IPS-18c (cell line): ENCODE data around the gene UST.

Experiments
- H3K4me3 ChIP-seq: 2 replicates; pipeline ENCODE4 v1.7.0; 2013; ENCODE audit warnings: low read depth, mild to moderate bottlenecking, low read length, moderate library complexity; ENCODE audit not compliant: insufficient read depth
- H3K9me3 ChIP-seq: one replicate; pipeline ENCODE4 v1.6.1; 2013; ENCODE audit warnings: mild to moderate bottlenecking, low read length, moderate library complexity; ENCODE audit not compliant: control insufficient read depth, insufficient read depth

The UST gene

GRCh38 chr6:148814082-148814790 is 67.4 kb downstream of the UST start:
- no peak overlapping the region for H3K4me3 ChIP-seq
- H3K9me3 ChIP-seq: peaks cover 2% of the 10 kb centered on the region

- Histone ChIP-seq H3K4me3 (no peak overlapping the region), H3K9me3 (peaks cover 2% of the 10 kb centered on the region)
Measured at GRCh38 chr6:148814869-148815268, 68.0 kb downstream of the UST start.

- H3K9me3 ChIP-seq: peaks cover 2% of the 10 kb centered on the region
- no peak overlapping the region for H3K4me3 ChIP-seq
Measured at GRCh38 chr6:148816117-148816516, 69.3 kb downstream of the UST start.

- Histone ChIP-seq H3K4me3 (no peak overlapping the region), H3K9me3 (no peaks in the 10 kb centered on the region)
Measured at GRCh38 chr6:148817689-148818088, 70.9 kb downstream of the UST start.

- H3K4me3 ChIP-seq: no peak overlapping the region
- no peaks in the 10 kb centered on the region for H3K9me3 ChIP-seq
Measured at GRCh38 chr6:148818939-148819575, 72.2 kb downstream of the UST start.

GRCh38 chr6:148819852-148820251 is 73.0 kb downstream of the UST start:
- Histone ChIP-seq H3K9me3 (no peaks in the 10 kb centered on the region), H3K4me3 (no peak overlapping the region)

GRCh38 chr6:148822819-148823218 is 76.0 kb downstream of the UST start:
- Histone ChIP-seq H3K4me3 (no peak overlapping the region), H3K9me3 (no peaks in the 10 kb centered on the region)

- no peak overlapping the region for H3K4me3 ChIP-seq
- H3K9me3 ChIP-seq: no peaks in the 10 kb centered on the region
Measured at GRCh38 chr6:148824291-148824690, 77.5 kb downstream of the UST start.

- Histone ChIP-seq H3K9me3 (no peaks in the 10 kb centered on the region), H3K4me3 (no peak overlapping the region)
Measured at GRCh38 chr6:148824960-148825359, 78.1 kb downstream of the UST start.

GRCh38 chr6:148825492-148825891 is 78.7 kb downstream of the UST start:
- no peak overlapping the region for H3K4me3 ChIP-seq
- no peaks in the 10 kb centered on the region for H3K9me3 ChIP-seq

GRCh38 chr6:148827416-148828045 is 80.7 kb downstream of the UST start:
- no peak overlapping the region for H3K4me3 ChIP-seq
- no peaks in the 10 kb centered on the region for H3K9me3 ChIP-seq

GRCh38 chr6:148828047-148828446 is 81.2 kb downstream of the UST start:
- no peaks in the 10 kb centered on the region for H3K9me3 ChIP-seq
- no peak overlapping the region for H3K4me3 ChIP-seq

- Histone ChIP-seq H3K4me3 (no peak overlapping the region), H3K9me3 (no peaks in the 10 kb centered on the region)
Measured at GRCh38 chr6:148829415-148830101, 82.7 kb downstream of the UST start.

- Histone ChIP-seq H3K4me3 (no peak overlapping the region), H3K9me3 (no peaks in the 10 kb centered on the region)
Measured at GRCh38 chr6:148830614-148831013, 83.8 kb downstream of the UST start.

- Histone ChIP-seq H3K4me3 (no peak overlapping the region), H3K9me3 (no peaks in the 10 kb centered on the region)
Measured at GRCh38 chr6:148831064-148831463, 84.2 kb downstream of the UST start.

- Histone ChIP-seq H3K9me3 (no peaks in the 10 kb centered on the region), H3K4me3 (no peak overlapping the region)
Measured at GRCh38 chr6:148831531-148831930, 84.7 kb downstream of the UST start.

- Histone ChIP-seq H3K9me3 (no peaks in the 10 kb centered on the region), H3K4me3 (no peak overlapping the region)
Measured at GRCh38 chr6:148835920-148836441, 89.2 kb downstream of the UST start.

- no peak overlapping the region for H3K4me3 ChIP-seq
- no peaks in the 10 kb centered on the region for H3K9me3 ChIP-seq
Measured at GRCh38 chr6:148836751-148837150, 89.9 kb downstream of the UST start.
